Hematopoietic multipotent progenitor cell treated with erythropoietin and hydrocortisone succinate and interleukin-3 and kit ligand, for 17 days (in vitro differentiated cells): ENCODE results near the gene IMP3.

ENCODE experiments used
- DNase-seq: peaks from one replicate; pipeline ENCODE4 v3.0.0-alpha.2; 2015; ENCODE audit warnings: low spot score

Gene IMP3

GRCh38 chr15:75620841-75621391 is 19.1 kb downstream of the IMP3 start:
- no peak for DNase-seq

GRCh38 chr15:75620058-75620820 is 19.8 kb downstream of the IMP3 start:
- DNase-seq: no peak

DNA sequence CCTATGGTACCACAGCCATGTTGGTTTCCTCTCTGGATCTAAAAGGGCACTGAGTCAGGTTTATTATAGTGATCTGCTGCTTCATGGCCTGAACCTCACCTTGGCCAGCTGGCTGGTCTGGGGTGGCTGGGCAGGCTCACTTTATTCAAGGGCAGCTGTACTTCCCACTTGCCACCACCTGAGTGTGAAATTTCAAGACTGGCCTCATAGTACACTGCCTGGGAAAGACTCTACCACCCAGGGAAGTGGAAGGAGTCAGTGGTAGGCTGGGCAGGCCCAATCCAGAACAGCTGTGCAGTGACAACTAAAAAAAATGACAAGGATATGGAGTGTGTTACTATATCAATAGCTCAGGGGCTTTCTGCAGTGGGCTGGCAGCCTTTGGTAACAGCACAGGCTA is 23.3 kb downstream of the IMP3 start:
- no peak for DNase-seq

- DNase-seq: peak; percentile 61
Measured at GRCh38 chr15:75606711-75607699, 33.0 kb downstream of the IMP3 start.

DNA sequence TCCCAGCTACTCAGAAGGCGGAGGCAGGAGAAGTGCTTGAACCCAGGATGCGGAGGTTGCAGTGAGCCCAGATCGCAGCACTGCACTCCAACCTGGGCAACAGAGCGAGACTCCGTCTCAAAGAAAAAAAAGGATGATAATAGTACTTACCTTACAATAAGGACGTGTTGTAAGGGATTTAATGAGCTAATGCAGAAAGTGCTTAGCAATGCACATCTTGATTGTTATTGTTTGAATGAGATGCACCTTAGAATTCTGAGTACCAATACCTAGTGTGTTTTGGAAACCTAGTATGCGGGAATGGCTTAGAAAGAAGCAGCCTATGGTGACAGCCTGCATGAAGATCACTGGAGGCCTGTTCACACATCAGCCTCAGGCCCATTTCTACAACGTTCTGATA is 34.0 kb downstream of the IMP3 start:
- peak; percentile 15 for DNase-seq

DNA sequence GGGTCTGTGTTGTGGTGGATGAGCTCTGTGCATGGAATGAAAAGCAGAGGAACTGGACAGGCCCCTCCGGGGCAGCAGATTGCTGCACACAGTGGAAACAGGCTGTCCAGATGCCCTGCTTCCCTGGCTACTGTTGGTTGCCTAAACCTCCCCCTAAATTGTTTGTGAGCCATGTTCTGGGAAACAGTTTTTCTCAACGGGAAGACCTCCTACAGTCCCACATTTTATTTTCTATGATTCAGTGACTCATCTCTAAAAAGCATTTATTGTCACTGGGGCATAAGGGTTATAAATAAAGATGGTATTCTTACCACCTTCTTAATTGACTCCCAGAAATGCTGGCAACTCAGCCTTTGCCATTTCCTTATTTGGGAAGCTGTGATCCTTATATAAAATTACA is 40.6 kb downstream of the IMP3 start:
- no peak for DNase-seq

- DNase-seq: no peak
Measured at GRCh38 chr15:75598361-75598760, 41.7 kb downstream of the IMP3 start.

- DNase-seq: peak; percentile 45
Measured at GRCh38 chr15:75597667-75598341, 42.2 kb downstream of the IMP3 start.

- DNase-seq: no peak
Measured at GRCh38 chr15:75596703-75597345, 43.2 kb downstream of the IMP3 start.

DNA sequence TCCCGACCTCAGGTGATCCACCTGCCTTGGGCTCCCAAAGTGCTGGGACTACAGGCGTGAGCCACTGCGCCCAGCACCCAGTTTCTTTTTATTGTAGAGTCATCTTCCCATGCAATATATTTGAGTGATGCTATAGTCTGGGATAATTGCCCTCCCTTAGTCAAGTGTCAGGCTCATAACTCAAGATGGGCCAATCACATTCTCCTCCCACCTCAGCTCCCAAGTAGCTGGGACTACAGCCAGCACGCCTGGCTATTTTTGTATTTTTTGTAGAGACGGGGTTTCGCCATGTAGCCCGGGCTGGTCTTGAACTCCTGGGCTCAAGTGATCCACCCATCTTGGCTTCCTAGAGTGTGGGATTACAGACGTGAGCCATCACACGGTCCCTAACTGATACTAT is 45.7 kb downstream of the IMP3 start:
- no peak for DNase-seq

GRCh38 chr15:75591655-75592364 is 48.2 kb downstream of the IMP3 start:
- no peak for DNase-seq

DNA sequence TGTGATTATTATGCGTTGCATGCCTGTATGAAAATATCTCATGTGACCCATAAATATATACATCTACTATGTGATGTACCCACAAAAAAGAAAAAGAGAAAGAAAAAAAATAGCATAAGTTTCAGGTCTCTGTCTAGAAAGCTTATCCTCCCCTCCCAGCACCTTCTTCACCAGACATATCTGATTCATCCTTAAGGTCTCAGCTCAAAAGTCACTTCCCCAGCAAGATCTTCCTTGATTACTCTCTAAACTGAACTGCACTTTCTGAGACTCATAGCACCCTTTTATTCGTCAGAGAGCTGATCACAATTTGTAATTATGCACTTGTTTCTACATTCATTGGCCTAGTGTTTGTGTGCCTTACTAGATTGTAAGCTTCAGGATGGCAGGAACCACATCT is 49.8 kb downstream of the IMP3 start:
- DNase-seq: no peak
